HEK293 (cell line): ENCODE data around the gene HEATR5B.

Source experiments
- GLI4 ChIP-seq: fragments of 450-650 bp; formaldehyde crosslinking; IDR thresholded peaks from 2 replicates; pipeline ENCODE4 v1.5.1; 2016; ENCODE audit warnings: missing biosample characterization, missing genetic modification characterization
- HOXA7 ChIP-seq: sonication (generic); formaldehyde crosslinking; IDR thresholded peaks from 2 replicates; pipeline ENCODE4 v1.8.1; 2022; ENCODE audit warnings: missing genetic modification reagents, borderline replicate concordance
- PRDM4 ChIP-seq: fragments of 450-650 bp; formaldehyde crosslinking; IDR thresholded peaks from 2 replicates; pipeline ENCODE4 v1.5.1; 2017; ENCODE audit warnings: missing biosample characterization, missing genetic modification characterization
- SP3 ChIP-seq: fragments of 450-650 bp; formaldehyde crosslinking; IDR thresholded peaks from 2 replicates; pipeline ENCODE4 v1.5.1; 2016; ENCODE audit warnings: missing biosample characterization, missing genetic modification characterization
- ZBTB10 ChIP-seq: fragments of 450-650 bp; formaldehyde crosslinking; IDR thresholded peaks from 2 replicates; pipeline ENCODE4 v1.5.1; 2016; ENCODE audit warnings: missing biosample characterization, missing genetic modification characterization
- ZBTB17 ChIP-seq: fragments of 450-650 bp; formaldehyde crosslinking; IDR thresholded peaks from 2 replicates; pipeline ENCODE4 v1.5.1; 2016; ENCODE audit warnings: missing biosample characterization, missing genetic modification characterization
- ZBTB48 ChIP-seq: fragments of 450-650 bp; formaldehyde crosslinking; IDR thresholded peaks from 2 replicates; pipeline ENCODE4 v1.5.1; 2016; ENCODE audit warnings: missing biosample characterization, missing genetic modification characterization
- ZNF132 ChIP-seq: fragments of 450-650 bp; formaldehyde crosslinking; IDR thresholded peaks from 2 replicates; pipeline ENCODE4 v1.5.1; 2017; ENCODE audit warnings: missing biosample characterization, missing genetic modification characterization, borderline replicate concordance
- ZNF155 ChIP-seq: fragments of 450-650 bp; formaldehyde crosslinking; IDR thresholded peaks from 2 replicates; pipeline ENCODE4 v1.5.1; 2016; ENCODE audit warnings: missing biosample characterization, missing genetic modification characterization
- ZNF18 ChIP-seq: fragments of 450-650 bp; formaldehyde crosslinking; IDR thresholded peaks from 2 replicates; pipeline ENCODE4 v1.5.1; 2016; ENCODE audit warnings: missing biosample characterization, missing genetic modification characterization
- ZNF19 ChIP-seq: fragments of 450-650 bp; formaldehyde crosslinking; IDR thresholded peaks from 2 replicates; pipeline ENCODE4; 2016; ENCODE audit warnings: missing biosample characterization, missing genetic modification characterization, low read depth
- ZNF221 ChIP-seq: fragments of 450-650 bp; formaldehyde crosslinking; IDR thresholded peaks from 2 replicates; pipeline ENCODE4 v1.5.1; 2017; ENCODE audit warnings: missing biosample characterization, missing genetic modification characterization, borderline replicate concordance
- ZNF335 ChIP-seq: fragments of 450-650 bp; formaldehyde crosslinking; conservative IDR thresholded peaks from 2 replicates; pipeline ENCODE4 v1.5.1; 2016; ENCODE audit warnings: missing biosample characterization, missing genetic modification characterization
- ZNF398 ChIP-seq: fragments of 450-650 bp; formaldehyde crosslinking; IDR thresholded peaks from 2 replicates; pipeline ENCODE4 v1.5.1; 2017; ENCODE audit warnings: missing biosample characterization, missing genetic modification characterization
- ZNF571 ChIP-seq: fragments of 450-650 bp; formaldehyde crosslinking; IDR thresholded peaks from 2 replicates; pipeline ENCODE4 v1.5.0; 2017; ENCODE audit warnings: missing biosample characterization, missing genetic modification characterization
- ZNF658 ChIP-seq: fragments of 450-650 bp; formaldehyde crosslinking; IDR thresholded peaks from 2 replicates; pipeline ENCODE4; 2016; ENCODE audit warnings: missing biosample characterization, missing genetic modification characterization
- ZNF664 ChIP-seq: fragments of 450-650 bp; formaldehyde crosslinking; IDR thresholded peaks from 2 replicates; pipeline ENCODE4 v1.5.1; 2016; ENCODE audit warnings: missing biosample characterization, missing genetic modification characterization
- ZNF704 ChIP-seq: fragments of 450-650 bp; formaldehyde crosslinking; IDR thresholded peaks from 2 replicates; pipeline ENCODE4 v1.5.1; 2016; ENCODE audit warnings: missing biosample characterization, missing genetic modification characterization
- ZNF776 ChIP-seq: fragments of 450-650 bp; formaldehyde crosslinking; IDR thresholded peaks from 2 replicates; pipeline ENCODE4 v1.5.0; 2017; ENCODE audit warnings: missing biosample characterization, missing genetic modification characterization, borderline replicate concordance
- ZNF843 ChIP-seq: fragments of 450-650 bp; formaldehyde crosslinking; IDR thresholded peaks from 2 replicates; pipeline ENCODE4 v1.5.1; 2016; ENCODE audit warnings: missing biosample characterization, missing genetic modification characterization
- TF ChIP-seq, protein P1 (sequence below): fragments of 450-650 bp; formaldehyde crosslinking; IDR thresholded peaks from 2 replicates; pipeline ENCODE4 v1.5.1; 2017; ENCODE audit warnings: missing biosample characterization, missing genetic modification characterization
- TF ChIP-seq, protein P2 (sequence below): fragments of 450-650 bp; IDR thresholded peaks from 2 replicates; pipeline ENCODE4 v1.5.1; 2018; ENCODE audit warnings: missing biosample characterization, missing genetic modification characterization
- TF ChIP-seq, protein P3 (sequence below): fragments of 450-650 bp; formaldehyde crosslinking; IDR thresholded peaks from 2 replicates; pipeline ENCODE4 v1.5.1; 2016; ENCODE audit warnings: missing biosample characterization, missing genetic modification characterization, borderline replicate concordance
- TF ChIP-seq, protein P4 (sequence below): sonication (generic); formaldehyde crosslinking; IDR thresholded peaks from 2 replicates; pipeline ENCODE4 v1.8.1; 2022; ENCODE audit warnings: mild to moderate bottlenecking, moderate library complexity, missing genetic modification reagents

HEATR5B gene

GRCh38 chr2:36965751-36966369, 118.3 kb downstream of the HEATR5B start (continued):
- TF ChIP-seq, protein P1, sequence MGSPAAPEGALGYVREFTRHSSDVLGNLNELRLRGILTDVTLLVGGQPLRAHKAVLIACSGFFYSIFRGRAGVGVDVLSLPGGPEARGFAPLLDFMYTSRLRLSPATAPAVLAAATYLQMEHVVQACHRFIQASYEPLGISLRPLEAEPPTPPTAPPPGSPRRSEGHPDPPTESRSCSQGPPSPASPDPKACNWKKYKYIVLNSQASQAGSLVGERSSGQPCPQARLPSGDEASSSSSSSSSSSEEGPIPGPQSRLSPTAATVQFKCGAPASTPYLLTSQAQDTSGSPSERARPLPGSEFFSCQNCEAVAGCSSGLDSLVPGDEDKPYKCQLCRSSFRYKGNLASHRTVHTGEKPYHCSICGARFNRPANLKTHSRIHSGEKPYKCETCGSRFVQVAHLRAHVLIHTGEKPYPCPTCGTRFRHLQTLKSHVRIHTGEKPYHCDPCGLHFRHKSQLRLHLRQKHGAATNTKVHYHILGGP (tag by site-specific recombination), result no peak
- TF ChIP-seq ZNF398 (tag by site-specific recombination) (peak; percentile 60), ZNF155 (tag by site-specific recombination) (no peak), ZNF571 (tag by site-specific recombination) (no peak), ZNF776 (tag by site-specific recombination) (no peak), HOXA7 (CRISPR knock-in tag) (no peak), ZNF19 (tag by site-specific recombination) (no peak), ZNF18 (tag by site-specific recombination) (no peak), ZBTB17 (tag by site-specific recombination) (peak; percentile 93), GLI4 (tag by site-specific recombination) (no peak), ZNF132 (no peak), PRDM4 (tag by site-specific recombination) (no peak), ZNF704 (tag by site-specific recombination) (no peak), ZNF335 (tag by site-specific recombination) (peak; percentile 86), ZNF664 (no peak), ZNF658 (tag by site-specific recombination) (no peak), ZNF221 (tag by site-specific recombination) (no peak), SP3 (tag by site-specific recombination) (peak; percentile 71), ZBTB48 (tag by site-specific recombination) (no peak), ZNF843 (tag by site-specific recombination) (no peak), ZBTB10 (tag by site-specific recombination) (no peak)
- TF ChIP-seq, protein P2, sequence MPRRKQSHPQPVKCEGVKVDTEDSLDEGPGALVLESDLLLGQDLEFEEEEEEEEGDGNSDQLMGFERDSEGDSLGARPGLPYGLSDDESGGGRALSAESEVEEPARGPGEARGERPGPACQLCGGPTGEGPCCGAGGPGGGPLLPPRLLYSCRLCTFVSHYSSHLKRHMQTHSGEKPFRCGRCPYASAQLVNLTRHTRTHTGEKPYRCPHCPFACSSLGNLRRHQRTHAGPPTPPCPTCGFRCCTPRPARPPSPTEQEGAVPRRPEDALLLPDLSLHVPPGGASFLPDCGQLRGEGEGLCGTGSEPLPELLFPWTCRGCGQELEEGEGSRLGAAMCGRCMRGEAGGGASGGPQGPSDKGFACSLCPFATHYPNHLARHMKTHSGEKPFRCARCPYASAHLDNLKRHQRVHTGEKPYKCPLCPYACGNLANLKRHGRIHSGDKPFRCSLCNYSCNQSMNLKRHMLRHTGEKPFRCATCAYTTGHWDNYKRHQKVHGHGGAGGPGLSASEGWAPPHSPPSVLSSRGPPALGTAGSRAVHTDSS, result no peak
- TF ChIP-seq, protein P3, sequence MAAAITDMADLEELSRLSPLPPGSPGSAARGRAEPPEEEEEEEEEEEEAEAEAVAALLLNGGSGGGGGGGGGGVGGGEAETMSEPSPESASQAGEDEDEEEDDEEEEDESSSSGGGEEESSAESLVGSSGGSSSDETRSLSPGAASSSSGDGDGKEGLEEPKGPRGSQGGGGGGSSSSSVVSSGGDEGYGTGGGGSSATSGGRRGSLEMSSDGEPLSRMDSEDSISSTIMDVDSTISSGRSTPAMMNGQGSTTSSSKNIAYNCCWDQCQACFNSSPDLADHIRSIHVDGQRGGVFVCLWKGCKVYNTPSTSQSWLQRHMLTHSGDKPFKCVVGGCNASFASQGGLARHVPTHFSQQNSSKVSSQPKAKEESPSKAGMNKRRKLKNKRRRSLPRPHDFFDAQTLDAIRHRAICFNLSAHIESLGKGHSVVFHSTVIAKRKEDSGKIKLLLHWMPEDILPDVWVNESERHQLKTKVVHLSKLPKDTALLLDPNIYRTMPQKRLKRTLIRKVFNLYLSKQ, result no peak
- TF ChIP-seq, protein P4, sequence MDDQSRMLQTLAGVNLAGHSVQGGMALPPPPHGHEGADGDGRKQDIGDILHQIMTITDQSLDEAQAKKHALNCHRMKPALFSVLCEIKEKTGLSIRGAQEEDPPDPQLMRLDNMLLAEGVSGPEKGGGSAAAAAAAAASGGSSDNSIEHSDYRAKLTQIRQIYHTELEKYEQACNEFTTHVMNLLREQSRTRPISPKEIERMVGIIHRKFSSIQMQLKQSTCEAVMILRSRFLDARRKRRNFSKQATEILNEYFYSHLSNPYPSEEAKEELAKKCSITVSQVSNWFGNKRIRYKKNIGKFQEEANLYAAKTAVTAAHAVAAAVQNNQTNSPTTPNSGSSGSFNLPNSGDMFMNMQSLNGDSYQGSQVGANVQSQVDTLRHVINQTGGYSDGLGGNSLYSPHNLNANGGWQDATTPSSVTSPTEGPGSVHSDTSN (CRISPR knock-in tag), result no peak
